ENCODE results near the gene MPIG6B.

DNA sequence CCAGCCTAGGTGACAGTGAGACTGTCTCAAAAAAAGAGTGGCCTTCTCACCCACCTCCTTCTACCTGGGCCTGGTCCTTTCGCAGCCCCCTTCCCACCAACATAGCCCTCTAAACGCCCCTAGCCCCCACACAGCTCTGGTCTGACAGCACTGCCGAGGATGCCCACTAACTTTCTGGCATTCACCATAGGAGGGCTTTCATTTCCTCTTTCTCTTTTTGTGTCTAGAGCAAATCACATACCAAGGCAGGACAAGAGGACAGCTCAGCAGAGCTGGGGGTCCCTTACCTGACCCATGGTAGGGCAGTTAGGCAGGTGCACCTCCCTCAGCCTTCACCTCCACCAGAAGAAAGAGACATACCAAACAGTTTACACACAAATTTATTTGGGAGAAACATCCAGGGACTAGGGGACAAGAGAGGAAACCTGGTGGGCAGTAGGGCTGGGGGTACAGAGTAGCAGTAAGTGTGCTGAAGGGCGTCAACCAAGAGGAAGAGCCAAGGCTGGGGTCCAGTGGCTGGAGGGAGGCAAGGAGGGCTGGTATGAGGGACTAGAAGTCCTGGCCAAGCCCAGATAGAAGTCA, 46.8 kb upstream of the MPIG6B start:
- TF ChIP-seq, protein P1, sequence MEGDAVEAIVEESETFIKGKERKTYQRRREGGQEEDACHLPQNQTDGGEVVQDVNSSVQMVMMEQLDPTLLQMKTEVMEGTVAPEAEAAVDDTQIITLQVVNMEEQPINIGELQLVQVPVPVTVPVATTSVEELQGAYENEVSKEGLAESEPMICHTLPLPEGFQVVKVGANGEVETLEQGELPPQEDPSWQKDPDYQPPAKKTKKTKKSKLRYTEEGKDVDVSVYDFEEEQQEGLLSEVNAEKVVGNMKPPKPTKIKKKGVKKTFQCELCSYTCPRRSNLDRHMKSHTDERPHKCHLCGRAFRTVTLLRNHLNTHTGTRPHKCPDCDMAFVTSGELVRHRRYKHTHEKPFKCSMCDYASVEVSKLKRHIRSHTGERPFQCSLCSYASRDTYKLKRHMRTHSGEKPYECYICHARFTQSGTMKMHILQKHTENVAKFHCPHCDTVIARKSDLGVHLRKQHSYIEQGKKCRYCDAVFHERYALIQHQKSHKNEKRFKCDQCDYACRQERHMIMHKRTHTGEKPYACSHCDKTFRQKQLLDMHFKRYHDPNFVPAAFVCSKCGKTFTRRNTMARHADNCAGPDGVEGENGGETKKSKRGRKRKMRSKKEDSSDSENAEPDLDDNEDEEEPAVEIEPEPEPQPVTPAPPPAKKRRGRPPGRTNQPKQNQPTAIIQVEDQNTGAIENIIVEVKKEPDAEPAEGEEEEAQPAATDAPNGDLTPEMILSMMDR (IDR thresholded peaks at IDR 0.05; ENCODE audit: borderline replicate concordance, extremely low read depth, low read length, poor library complexity, severe bottlenecking), result no peak
- TF ChIP-seq EZH2 (IDR thresholded peaks at IDR 0.05; ENCODE audit: borderline replicate concordance, low read depth, low read length, severe bottlenecking), result no peak
